Keratinocyte (primary cell): Measurements from ENCODE around the gene AP2A2. TPM values are rescaled to one million over a fixed set of nuclear protein-coding genes. Genes with fewer than 3 reads are reported as not detected.

ENCODE experiments used
- DNase-seq: peaks from one replicate; pipeline ENCODE4 v3.0.0-alpha.2; 2011; ENCODE audit warnings: low read depth, missing footprints, low spot score
- FAIRE-seq: peaks from 2 replicates; lab custom pipeline; 2011; peaks lifted over from hg19 to GRCh38; lab: Jason Lieb, UNC
- H2AFZ ChIP-seq: 2 replicates; pipeline ENCODE4 v1.6.0; 2012; ENCODE audit warnings: low read length, control low read depth, inconsistent platforms; ENCODE audit not compliant: control insufficient read depth
- H3K27ac ChIP-seq: 2 replicates; pipeline ENCODE4 v1.5.1; 2011; ENCODE audit warnings: low read length; ENCODE audit not compliant: control insufficient read depth, insufficient read depth
- H3K27me3 ChIP-seq: 3 replicates; pipeline ENCODE4 v1.6.0; 2011; ENCODE audit warnings: low read length; ENCODE audit not compliant: control insufficient read depth, insufficient read depth; ENCODE audit errors: extremely low read depth
- H3K36me3 ChIP-seq, 2 experiments: 2 replicates in 1 of 2; 3 replicates in 1 of 2; pipeline ENCODE4 v1.5.1; 2011; ENCODE audit warnings: low read length in 2 of 2, mild to moderate bottlenecking in 1 of 2; ENCODE audit not compliant: control insufficient read depth in 2 of 2, insufficient read depth in 2 of 2; ENCODE audit errors: extremely low read depth in 1 of 2
- H3K4me1 ChIP-seq: 3 replicates; pipeline ENCODE4 v1.5.1; 2011; ENCODE audit warnings: low read length; ENCODE audit not compliant: control insufficient read depth, insufficient read depth; ENCODE audit errors: extremely low read depth
- H3K4me2 ChIP-seq: 3 replicates; pipeline ENCODE4 v1.6.0; 2011; ENCODE audit warnings: low read depth, low read length; ENCODE audit not compliant: control insufficient read depth, insufficient read depth; ENCODE audit errors: extremely low read depth
- H3K4me3 ChIP-seq, 3 experiments: fragments of 200-600 bp in 1 of 3; sonication (generic) in 1 of 3; 2 replicates in 2 of 3; 3 replicates in 1 of 3; pipeline ENCODE4 v1.5.1; 2011 to 2016; ENCODE audit warnings: low read length in 3 of 3, mild to moderate bottlenecking in 3 of 3, control low read depth in 2 of 3, inconsistent platforms in 1 of 3, low read depth in 1 of 3, mixed read lengths in 1 of 3, mixed run types in 1 of 3, moderate library complexity in 1 of 3; ENCODE audit not compliant: control insufficient read depth in 2 of 3, insufficient read depth in 2 of 3; ENCODE audit errors: extremely low read depth in 1 of 3
- H3K79me2 ChIP-seq: 2 replicates; pipeline ENCODE4 v1.6.0; 2012; ENCODE audit warnings: low read length; ENCODE audit not compliant: control insufficient read depth, insufficient read depth
- H3K9ac ChIP-seq: 3 replicates; pipeline ENCODE4 v1.6.0; 2011; ENCODE audit warnings: low read length; ENCODE audit not compliant: control insufficient read depth, insufficient read depth; ENCODE audit errors: extremely low read depth
- H3K9me1 ChIP-seq: 3 replicates; pipeline ENCODE4 v1.6.0; 2011; ENCODE audit warnings: low read length; ENCODE audit not compliant: control insufficient read depth, insufficient read depth; ENCODE audit errors: extremely low read depth
- H3K9me3 ChIP-seq: 2 replicates; pipeline ENCODE4 v1.5.1; 2012; ENCODE audit warnings: low read depth, low read length; ENCODE audit not compliant: control insufficient read depth
- H4K20me1 ChIP-seq: 3 replicates; pipeline ENCODE4 v1.6.0; 2011; ENCODE audit warnings: low read length; ENCODE audit not compliant: control insufficient read depth, insufficient read depth; ENCODE audit errors: extremely low read depth
- EZH2 ChIP-seq: IDR thresholded peaks from one replicate; pipeline ENCODE4 v1.6.1; 2012; ENCODE audit warnings: inconsistent platforms, mild to moderate bottlenecking, low read length, moderate library complexity
- dilution Hi-C: fragments of 300-500 bp; cut with MboI; formaldehyde crosslinking; loops from one replicate; pipeline ENCODE4 v1.7.0; 2020; ENCODE audit warnings: low sequenced_read_pairs; ENCODE audit not compliant: extremely low pct_ligation_motif_present
- polyA plus RNA-seq, 5 experiments: library from polyadenylated mRNA; depleted of rRNA in 3 of 5; stranded (reverse) in 3 of 5; stranded (forward) in 1 of 5; unstranded in 1 of 5; fragments of >200 nt; gene quantifications; 1 replicate in 1 of 5; 2 replicates in 3 of 5; 3 replicates in 1 of 5; pipeline versions ENCODE4 v1.2.1 to v1.2.3, GENCODE V29; 2011 to 2012; ENCODE audit warnings: missing spikeins in 2 of 5, low read depth in 1 of 5, low replicate concordance in 1 of 5
- TF ChIP-seq, protein P1 (sequence below), 3 experiments: IDR thresholded peaks in 1 of 3; conservative IDR thresholded peaks in 1 of 3; optimal IDR thresholded peaks in 1 of 3; 2 replicates in 2 of 3; 3 replicates in 1 of 3; pipeline versions ENCODE3 to v1.5.1; 2011; ENCODE audit warnings: low read length in 3 of 3, mild to moderate bottlenecking in 3 of 3, moderate library complexity in 2 of 3, control low read depth in 1 of 3, inconsistent platforms in 1 of 3; ENCODE audit not compliant: insufficient read depth in 2 of 3; ENCODE audit errors: extremely low read depth in 1 of 3

Gene AP2A2
- polyA plus RNA-seq, 1 donor (not counting 4 experiments of a cell fraction or from before 2014, with no cell fraction given), result 47.8 TPM

DNA sequence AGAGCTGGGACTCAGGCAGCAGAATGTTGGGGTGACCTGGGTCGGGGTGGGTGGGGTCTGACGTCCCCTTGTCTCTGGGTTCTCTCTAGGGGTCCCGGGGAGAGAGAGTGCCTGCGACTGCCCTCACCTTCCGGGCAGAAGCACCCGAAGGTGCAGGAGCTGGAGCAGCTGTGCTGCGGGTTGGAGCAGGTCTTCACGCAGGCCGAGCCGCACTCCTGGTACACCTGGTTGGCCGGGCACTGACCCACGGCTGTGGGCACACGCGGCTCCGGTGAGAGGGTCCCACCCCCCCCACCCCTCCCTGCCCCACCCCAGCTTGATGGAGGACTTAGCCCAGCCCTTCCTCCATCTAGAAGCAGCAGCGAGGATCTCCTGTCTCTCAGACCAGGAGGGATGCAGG, 104.4 kb downstream of the AP2A2 start:
- DNase-seq, result no peak
- no peaks in the 10 kb centered on the region for H3K4me1 ChIP-seq
- H3K79me2 ChIP-seq, result no peaks in the 10 kb centered on the region
- no peak overlapping the region for H2AFZ ChIP-seq
- no peak overlapping the region for H3K9ac ChIP-seq
- no peak for TF ChIP-seq EZH2
- TF ChIP-seq, protein P1, sequence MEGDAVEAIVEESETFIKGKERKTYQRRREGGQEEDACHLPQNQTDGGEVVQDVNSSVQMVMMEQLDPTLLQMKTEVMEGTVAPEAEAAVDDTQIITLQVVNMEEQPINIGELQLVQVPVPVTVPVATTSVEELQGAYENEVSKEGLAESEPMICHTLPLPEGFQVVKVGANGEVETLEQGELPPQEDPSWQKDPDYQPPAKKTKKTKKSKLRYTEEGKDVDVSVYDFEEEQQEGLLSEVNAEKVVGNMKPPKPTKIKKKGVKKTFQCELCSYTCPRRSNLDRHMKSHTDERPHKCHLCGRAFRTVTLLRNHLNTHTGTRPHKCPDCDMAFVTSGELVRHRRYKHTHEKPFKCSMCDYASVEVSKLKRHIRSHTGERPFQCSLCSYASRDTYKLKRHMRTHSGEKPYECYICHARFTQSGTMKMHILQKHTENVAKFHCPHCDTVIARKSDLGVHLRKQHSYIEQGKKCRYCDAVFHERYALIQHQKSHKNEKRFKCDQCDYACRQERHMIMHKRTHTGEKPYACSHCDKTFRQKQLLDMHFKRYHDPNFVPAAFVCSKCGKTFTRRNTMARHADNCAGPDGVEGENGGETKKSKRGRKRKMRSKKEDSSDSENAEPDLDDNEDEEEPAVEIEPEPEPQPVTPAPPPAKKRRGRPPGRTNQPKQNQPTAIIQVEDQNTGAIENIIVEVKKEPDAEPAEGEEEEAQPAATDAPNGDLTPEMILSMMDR (optimal IDR thresholded peaks at IDR 0.05 in 1 of 3, IDR thresholded peaks at IDR 0.05 in 1 of 3, conservative IDR thresholded peaks at IDR 0.05 in 1 of 3; ENCODE audit: extremely low read depth in 1 of 3, insufficient read depth in 2 of 3, low read length in 3 of 3), result no peak
- H3K27me3 ChIP-seq, result peaks cover 4% of the 10 kb centered on the region
- H3K4me2 ChIP-seq, result no peak overlapping the region
- H3K27ac ChIP-seq, result no peak overlapping the region
- dilution Hi-C loops, result no loop called here
- H3K36me3 ChIP-seq, result no peaks in the 10 kb centered on the region
- H3K9me3 ChIP-seq, result no peaks in the 10 kb centered on the region
- no peaks in the 10 kb centered on the region for H3K9me1 ChIP-seq
- H3K4me3 ChIP-seq, result no peak overlapping the region
- no peak for FAIRE-seq
- H4K20me1 ChIP-seq, result no peaks in the 10 kb centered on the region

DNA sequence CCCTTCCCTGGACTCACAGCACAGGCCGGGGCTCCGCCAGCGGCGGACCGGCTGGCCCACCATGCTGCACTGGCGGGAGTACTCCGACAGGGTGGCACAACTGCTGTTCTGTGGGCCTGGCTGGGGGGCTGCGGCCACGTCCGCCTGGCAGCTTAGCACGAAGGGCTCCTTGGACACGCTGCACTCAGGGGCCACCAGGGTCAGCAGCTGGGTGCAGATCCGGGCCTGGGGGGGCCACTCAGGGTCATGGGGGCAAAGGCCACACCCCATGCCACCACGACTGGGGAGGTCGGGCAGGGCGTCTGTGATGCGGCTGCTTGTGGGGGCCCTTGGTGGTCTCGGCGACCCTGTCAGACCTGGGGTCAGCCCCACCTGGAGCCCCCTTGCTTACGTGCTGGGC, 104.9 kb downstream of the AP2A2 start:
- H3K79me2 ChIP-seq, result no peaks in the 10 kb centered on the region
- H3K4me2 ChIP-seq, result no peak overlapping the region
- H3K27me3 ChIP-seq, result peaks cover 4% of the 10 kb centered on the region
- H3K4me3 ChIP-seq, result no peak overlapping the region
- no peak overlapping the region for H3K27ac ChIP-seq
- no peaks in the 10 kb centered on the region for H4K20me1 ChIP-seq
- DNase-seq (no peak), FAIRE-seq (no peak)
- H2AFZ ChIP-seq, result no peak overlapping the region
- dilution Hi-C loops, result no loop called here
- H3K9ac ChIP-seq, result no peak overlapping the region
- H3K9me3 ChIP-seq, result no peaks in the 10 kb centered on the region
- no peaks in the 10 kb centered on the region for H3K4me1 ChIP-seq
- no peaks in the 10 kb centered on the region for H3K9me1 ChIP-seq
- H3K36me3 ChIP-seq, result no peaks in the 10 kb centered on the region
- TF ChIP-seq, protein P1 (optimal IDR thresholded peaks at IDR 0.05 in 1 of 3, IDR thresholded peaks at IDR 0.05 in 1 of 3, conservative IDR thresholded peaks at IDR 0.05 in 1 of 3; ENCODE audit: extremely low read depth in 1 of 3, insufficient read depth in 2 of 3, low read length in 3 of 3), result no peak
- TF ChIP-seq EZH2, result no peak
